Measurements from ENCODE around the gene KRTAP2-2.

DNA sequence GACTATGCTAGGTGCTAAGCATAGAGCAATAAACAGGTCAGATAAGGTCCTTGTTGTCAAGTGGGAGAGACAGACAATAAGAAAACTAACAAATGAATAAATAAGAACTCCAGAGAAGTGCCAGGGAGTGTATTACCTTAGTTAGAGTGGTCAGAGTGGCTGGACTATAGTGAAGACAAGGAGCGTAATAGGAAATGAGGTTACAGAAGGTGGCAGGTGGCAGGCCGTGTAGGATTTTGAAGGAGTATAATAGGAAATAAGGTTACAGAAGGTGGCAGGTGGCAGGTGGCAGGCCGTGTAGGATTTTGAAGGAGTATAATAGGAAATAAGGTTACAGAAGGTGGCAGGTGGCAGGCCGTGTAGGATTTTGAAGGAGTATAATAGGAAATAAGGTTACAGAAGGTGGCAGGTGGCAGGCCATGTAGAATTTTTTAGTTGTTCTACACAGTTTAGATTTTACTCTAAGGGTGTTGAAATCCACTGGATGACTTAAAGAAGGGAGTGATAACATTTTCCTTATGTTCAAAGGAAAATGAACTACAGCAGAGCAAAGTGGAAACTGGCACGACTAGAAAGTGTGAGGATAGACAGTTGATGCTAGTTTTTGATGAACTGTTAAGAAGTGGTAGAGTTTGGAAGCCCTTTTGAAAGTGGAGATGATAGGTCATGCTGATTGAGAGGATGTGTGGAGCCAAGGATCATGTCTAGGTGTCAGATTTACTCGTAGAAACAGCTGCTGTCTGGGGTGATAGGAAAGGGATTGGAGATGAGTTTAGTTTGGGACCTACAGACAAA lies 42.5 kb downstream of the KRTAP2-2 start:
- TF ChIP-seq, protein P1, sequence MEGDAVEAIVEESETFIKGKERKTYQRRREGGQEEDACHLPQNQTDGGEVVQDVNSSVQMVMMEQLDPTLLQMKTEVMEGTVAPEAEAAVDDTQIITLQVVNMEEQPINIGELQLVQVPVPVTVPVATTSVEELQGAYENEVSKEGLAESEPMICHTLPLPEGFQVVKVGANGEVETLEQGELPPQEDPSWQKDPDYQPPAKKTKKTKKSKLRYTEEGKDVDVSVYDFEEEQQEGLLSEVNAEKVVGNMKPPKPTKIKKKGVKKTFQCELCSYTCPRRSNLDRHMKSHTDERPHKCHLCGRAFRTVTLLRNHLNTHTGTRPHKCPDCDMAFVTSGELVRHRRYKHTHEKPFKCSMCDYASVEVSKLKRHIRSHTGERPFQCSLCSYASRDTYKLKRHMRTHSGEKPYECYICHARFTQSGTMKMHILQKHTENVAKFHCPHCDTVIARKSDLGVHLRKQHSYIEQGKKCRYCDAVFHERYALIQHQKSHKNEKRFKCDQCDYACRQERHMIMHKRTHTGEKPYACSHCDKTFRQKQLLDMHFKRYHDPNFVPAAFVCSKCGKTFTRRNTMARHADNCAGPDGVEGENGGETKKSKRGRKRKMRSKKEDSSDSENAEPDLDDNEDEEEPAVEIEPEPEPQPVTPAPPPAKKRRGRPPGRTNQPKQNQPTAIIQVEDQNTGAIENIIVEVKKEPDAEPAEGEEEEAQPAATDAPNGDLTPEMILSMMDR (conservative IDR thresholded peaks at IDR 0.05 in 1 of 2, IDR thresholded peaks at IDR 0.05 in 1 of 2; ENCODE audit: low read depth in 1 of 2, low read length in 2 of 2), result no peak
- no peak for TF ChIP-seq EZH2 (IDR thresholded peaks at IDR 0.05; ENCODE audit: low read length, missing control alignments)
